Measurements from ENCODE around the gene CYRIA.

DNA sequence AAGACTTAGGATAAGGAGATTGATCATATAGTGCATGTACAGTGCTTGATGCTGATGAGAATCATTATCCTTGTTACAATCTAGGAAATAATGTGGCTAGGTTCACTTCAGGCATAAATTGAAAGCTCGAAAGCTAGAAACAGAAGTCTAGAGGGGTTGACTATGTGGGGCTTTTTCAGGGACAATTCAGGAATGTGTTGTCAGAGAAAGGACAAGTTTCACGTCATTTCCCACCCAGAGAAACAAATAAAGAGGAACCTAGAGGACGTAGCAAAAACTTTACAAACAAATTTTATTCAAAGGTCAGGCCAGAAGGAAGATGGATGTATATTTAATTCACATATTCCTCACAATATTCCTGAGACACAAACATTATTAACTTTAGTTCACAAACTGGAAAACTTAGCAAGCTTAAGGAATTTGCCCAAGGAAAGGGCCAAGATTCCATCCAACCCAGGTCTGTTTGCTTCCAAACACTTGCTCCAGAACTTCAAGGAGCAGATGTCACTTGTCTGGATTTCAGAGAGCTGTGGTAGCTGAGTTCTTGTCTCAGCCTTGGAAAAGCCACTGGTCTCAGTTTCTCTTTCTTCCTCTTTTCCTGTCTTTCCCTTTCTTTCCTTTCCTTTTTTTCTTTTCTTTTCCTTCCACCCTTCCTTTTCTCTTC is 7.4 kb downstream of the CYRIA start:
- TF ChIP-seq, protein P1, sequence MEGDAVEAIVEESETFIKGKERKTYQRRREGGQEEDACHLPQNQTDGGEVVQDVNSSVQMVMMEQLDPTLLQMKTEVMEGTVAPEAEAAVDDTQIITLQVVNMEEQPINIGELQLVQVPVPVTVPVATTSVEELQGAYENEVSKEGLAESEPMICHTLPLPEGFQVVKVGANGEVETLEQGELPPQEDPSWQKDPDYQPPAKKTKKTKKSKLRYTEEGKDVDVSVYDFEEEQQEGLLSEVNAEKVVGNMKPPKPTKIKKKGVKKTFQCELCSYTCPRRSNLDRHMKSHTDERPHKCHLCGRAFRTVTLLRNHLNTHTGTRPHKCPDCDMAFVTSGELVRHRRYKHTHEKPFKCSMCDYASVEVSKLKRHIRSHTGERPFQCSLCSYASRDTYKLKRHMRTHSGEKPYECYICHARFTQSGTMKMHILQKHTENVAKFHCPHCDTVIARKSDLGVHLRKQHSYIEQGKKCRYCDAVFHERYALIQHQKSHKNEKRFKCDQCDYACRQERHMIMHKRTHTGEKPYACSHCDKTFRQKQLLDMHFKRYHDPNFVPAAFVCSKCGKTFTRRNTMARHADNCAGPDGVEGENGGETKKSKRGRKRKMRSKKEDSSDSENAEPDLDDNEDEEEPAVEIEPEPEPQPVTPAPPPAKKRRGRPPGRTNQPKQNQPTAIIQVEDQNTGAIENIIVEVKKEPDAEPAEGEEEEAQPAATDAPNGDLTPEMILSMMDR (IDR thresholded peaks at IDR 0.05), result no peak
- TF ChIP-seq ZFX (IDR thresholded peaks at IDR 0.05; ENCODE audit: borderline replicate concordance), result no peak

All from 22Rv1 (cell line).